Measurements from ENCODE around the gene TRMT44. TPM values are rescaled to one million over a fixed set of nuclear protein-coding genes. Genes with fewer than 3 reads are reported as not detected.

The TRMT44 gene
- total RNA-seq, 1 experiment from 2014 or later, result 15.3 TPM

DNA sequence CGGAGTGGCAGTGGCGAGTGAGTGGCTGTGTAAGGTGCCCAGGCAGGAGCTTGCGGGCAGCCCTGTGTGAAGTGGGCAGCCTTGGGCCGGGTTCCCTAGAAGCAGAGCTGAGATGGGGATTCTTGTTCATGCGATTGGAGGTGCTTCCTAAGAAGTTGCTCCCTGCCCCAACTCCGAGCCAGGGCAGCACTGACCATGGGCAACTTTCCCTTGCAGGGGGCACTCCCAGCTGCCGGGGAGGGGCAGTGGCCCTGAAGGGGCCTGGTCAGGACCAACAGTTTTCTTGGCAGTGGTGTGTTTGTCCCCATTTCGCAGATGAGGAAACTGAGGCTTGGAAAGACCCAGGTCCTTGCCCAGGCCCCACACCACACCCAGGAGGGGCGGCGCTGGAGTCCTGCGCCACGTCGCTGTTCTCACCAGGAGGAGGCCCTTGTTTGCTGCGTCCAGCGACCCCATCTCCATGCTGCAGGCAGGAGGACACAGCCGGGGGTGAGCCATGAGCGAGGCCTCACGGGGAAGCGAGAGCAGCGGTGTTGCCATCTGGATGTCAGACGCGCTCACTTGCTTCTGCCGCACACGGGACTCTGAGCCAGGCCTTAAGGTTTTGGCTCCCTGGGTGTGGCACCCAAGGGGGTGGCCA, 68.9 kb downstream of the TRMT44 start:
- no peak overlapping the region for H3K4me3 ChIP-seq (ENCODE audit: low read length)
- intact Hi-C loops (cut with micrococcal nuclease), result no loop called here
- H4K20me1 ChIP-seq (ENCODE audit: low read length), result no peaks in the 10 kb centered on the region
- ChIA-PET POLR2A (ENCODE audit: unreplicated experiment) (no interaction called here), CTCF (no interaction called here)
- TF ChIP-seq EZH2phosphoT487 (IDR thresholded peaks at IDR 0.05; ENCODE audit: borderline replicate concordance, low read length) (no peak), EZH2 (IDR thresholded peaks at IDR 0.05; ENCODE audit: low read length, unreplicated experiment) (no peak)
- TF ChIP-seq, protein P1, sequence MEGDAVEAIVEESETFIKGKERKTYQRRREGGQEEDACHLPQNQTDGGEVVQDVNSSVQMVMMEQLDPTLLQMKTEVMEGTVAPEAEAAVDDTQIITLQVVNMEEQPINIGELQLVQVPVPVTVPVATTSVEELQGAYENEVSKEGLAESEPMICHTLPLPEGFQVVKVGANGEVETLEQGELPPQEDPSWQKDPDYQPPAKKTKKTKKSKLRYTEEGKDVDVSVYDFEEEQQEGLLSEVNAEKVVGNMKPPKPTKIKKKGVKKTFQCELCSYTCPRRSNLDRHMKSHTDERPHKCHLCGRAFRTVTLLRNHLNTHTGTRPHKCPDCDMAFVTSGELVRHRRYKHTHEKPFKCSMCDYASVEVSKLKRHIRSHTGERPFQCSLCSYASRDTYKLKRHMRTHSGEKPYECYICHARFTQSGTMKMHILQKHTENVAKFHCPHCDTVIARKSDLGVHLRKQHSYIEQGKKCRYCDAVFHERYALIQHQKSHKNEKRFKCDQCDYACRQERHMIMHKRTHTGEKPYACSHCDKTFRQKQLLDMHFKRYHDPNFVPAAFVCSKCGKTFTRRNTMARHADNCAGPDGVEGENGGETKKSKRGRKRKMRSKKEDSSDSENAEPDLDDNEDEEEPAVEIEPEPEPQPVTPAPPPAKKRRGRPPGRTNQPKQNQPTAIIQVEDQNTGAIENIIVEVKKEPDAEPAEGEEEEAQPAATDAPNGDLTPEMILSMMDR (conservative IDR thresholded peaks at IDR 0.05; ENCODE audit: low read depth, low read length), result no peak
- no peak overlapping the region for H3K4me2 ChIP-seq (ENCODE audit: low read length)
- no peaks in the 10 kb centered on the region for H3K4me1 ChIP-seq (ENCODE audit: insufficient read depth, low read length)
- DNase-seq, result no peak
- ATAC-seq, result no peak
- H3K9me3 ChIP-seq (ENCODE audit: low read length), result no peaks in the 10 kb centered on the region
- no peak overlapping the region for H2AFZ ChIP-seq (ENCODE audit: low read length)
- no peaks in the 10 kb centered on the region for H3K9me2 ChIP-seq (replicated peaks; ENCODE audit: low read length)
- no peaks in the 10 kb centered on the region for H3K36me3 ChIP-seq (ENCODE audit: low read depth, low read length)
- no peak overlapping the region for H3K27ac ChIP-seq (ENCODE audit: low read length)
- no peaks in the 10 kb centered on the region for H3K27me3 ChIP-seq (ENCODE audit: low read length)
- no peaks in the 10 kb centered on the region for H3F3A ChIP-seq (ENCODE audit: low read length, unreplicated experiment)
- BruUV-seq (replicated peaks), result no TSS peak
- no peak overlapping the region for H3K9ac ChIP-seq (ENCODE audit: low read length)
- H3K79me2 ChIP-seq (ENCODE audit: low read length), result no peaks in the 10 kb centered on the region

DNA sequence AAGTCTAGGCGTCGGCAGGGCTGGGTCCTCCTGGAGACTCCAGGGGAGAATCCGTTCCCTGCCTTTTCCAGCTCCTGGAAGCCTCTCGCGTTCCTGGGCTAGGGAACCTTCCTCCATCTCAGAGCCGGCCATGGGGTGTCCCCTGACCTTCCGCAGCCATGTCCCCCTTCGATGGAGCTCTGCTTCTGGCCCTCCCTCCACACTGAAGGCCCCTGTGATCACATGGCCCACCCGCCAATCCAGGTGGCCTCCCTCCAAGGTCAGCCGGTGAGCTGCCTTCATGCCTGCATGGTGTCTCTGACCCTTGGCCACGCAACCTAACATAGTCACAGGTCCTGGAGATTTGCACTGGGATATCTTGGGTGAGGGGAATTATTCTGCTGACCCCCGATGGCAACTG, 69.6 kb downstream of the TRMT44 start:
- Histone ChIP-seq H3K4me2 (ENCODE audit: low read length) (no peak overlapping the region), H4K20me1 (ENCODE audit: low read length) (no peaks in the 10 kb centered on the region), H3K36me3 (ENCODE audit: low read depth, low read length) (no peaks in the 10 kb centered on the region), H3K27me3 (ENCODE audit: low read length) (no peaks in the 10 kb centered on the region), H2AFZ (ENCODE audit: low read length) (no peak overlapping the region), H3K4me3 (ENCODE audit: low read length) (no peak overlapping the region), H3K9me3 (ENCODE audit: low read length) (no peaks in the 10 kb centered on the region), H3K9me2 (replicated peaks; ENCODE audit: low read length) (no peaks in the 10 kb centered on the region), H3K9ac (ENCODE audit: low read length) (no peak overlapping the region), H3K79me2 (ENCODE audit: low read length) (no peaks in the 10 kb centered on the region), H3K27ac (ENCODE audit: low read length) (no peak overlapping the region), H3K4me1 (ENCODE audit: insufficient read depth, low read length) (no peaks in the 10 kb centered on the region), H3F3A (ENCODE audit: low read length, unreplicated experiment) (no peaks in the 10 kb centered on the region)
- TF ChIP-seq, protein P1 (conservative IDR thresholded peaks at IDR 0.05; ENCODE audit: low read depth, low read length), result no peak
- TF ChIP-seq EZH2 (IDR thresholded peaks at IDR 0.05; ENCODE audit: low read length, unreplicated experiment) (no peak), EZH2phosphoT487 (IDR thresholded peaks at IDR 0.05; ENCODE audit: borderline replicate concordance, low read length) (no peak)
- DNase-seq (no peak), ATAC-seq (no peak)
- POLR2A ChIA-PET (ENCODE audit: unreplicated experiment), result no interaction called here
- BruUV-seq (replicated peaks), result no TSS peak
- CTCF ChIA-PET, result no interaction called here
- intact Hi-C loops (cut with micrococcal nuclease), result no loop called here

DNA sequence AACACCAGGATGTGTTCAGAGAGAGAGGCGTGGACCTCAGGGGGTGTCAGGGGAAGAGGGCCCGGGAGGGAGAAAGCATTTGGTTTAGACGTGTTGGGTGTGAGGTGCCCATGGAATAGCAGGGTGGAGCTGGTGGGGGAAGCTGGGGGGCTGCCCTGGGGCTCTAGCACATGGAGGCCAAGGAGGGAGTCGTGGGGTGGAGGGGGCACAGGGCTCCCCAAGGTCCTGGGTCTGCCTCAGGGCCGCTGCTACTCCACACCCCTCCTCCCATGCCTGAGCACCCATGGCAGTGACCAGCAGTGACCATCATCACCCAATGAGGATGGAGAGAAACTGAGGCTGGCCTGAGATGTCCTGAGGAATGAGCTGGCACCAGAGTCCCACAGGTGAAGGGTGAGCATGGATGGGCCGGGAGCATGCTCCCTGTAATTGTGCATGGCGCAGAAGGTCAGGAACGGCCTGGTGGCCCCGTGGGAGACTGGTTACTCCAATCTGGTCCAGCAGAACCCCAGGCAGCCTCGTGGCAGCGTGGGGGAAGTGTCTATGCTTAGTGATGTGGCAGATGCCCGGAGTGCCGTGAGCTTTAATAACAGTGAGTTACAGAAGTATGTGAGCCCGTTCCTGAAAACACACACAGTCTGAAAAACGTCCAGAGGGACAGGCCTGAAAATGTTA, 70.2 kb downstream of the TRMT44 start:
- Histone ChIP-seq H3K27me3 (ENCODE audit: low read length) (no peaks in the 10 kb centered on the region), H3K36me3 (ENCODE audit: low read depth, low read length) (no peaks in the 10 kb centered on the region), H3K4me3 (ENCODE audit: low read length) (no peak overlapping the region), H3K9me2 (replicated peaks; ENCODE audit: low read length) (no peaks in the 10 kb centered on the region), H3K9me3 (ENCODE audit: low read length) (no peaks in the 10 kb centered on the region), H3K79me2 (ENCODE audit: low read length) (no peaks in the 10 kb centered on the region), H3K9ac (ENCODE audit: low read length) (no peak overlapping the region), H4K20me1 (ENCODE audit: low read length) (no peaks in the 10 kb centered on the region), H3K27ac (ENCODE audit: low read length) (no peak overlapping the region), H3K4me2 (ENCODE audit: low read length) (no peak overlapping the region), H3K4me1 (ENCODE audit: insufficient read depth, low read length) (no peaks in the 10 kb centered on the region), H2AFZ (ENCODE audit: low read length) (no peak overlapping the region), H3F3A (ENCODE audit: low read length, unreplicated experiment) (no peaks in the 10 kb centered on the region)
- ChIA-PET POLR2A (ENCODE audit: unreplicated experiment) (no interaction called here), CTCF (no interaction called here)
- no peak for TF ChIP-seq EZH2 (IDR thresholded peaks at IDR 0.05; ENCODE audit: low read length, unreplicated experiment)
- TF ChIP-seq EZH2phosphoT487 (IDR thresholded peaks at IDR 0.05; ENCODE audit: borderline replicate concordance, low read length), result no peak
- TF ChIP-seq, protein P1 (conservative IDR thresholded peaks at IDR 0.05; ENCODE audit: low read depth, low read length), result no peak
- intact Hi-C loops (cut with micrococcal nuclease), result no loop called here
- DNase-seq, result no peak
- no TSS peak for BruUV-seq (replicated peaks)
- no peak for ATAC-seq

Measured in PC-3 (cell line).